ENCODE data around the gene KDELR1. TPM values are rescaled to one million over a fixed set of nuclear protein-coding genes. Genes with fewer than 3 reads are reported as not detected.

The KDELR1 gene
- total and polyA plus RNA-seq, 2 of the 13 experiments (the other 11 are each of a cell fraction or from before 2014, with no cell fraction given), result 134 to 185 TPM

GRCh38 chr19:48394331-48395169 lies 3.2 kb upstream of the KDELR1 start:
- peak; percentile 29 for TF ChIP-seq HNRNPK (IDR thresholded peaks at IDR 0.05; ENCODE audit: low read depth, low read length, poor library complexity, severe bottlenecking)
- TF ChIP-seq, protein P1, sequence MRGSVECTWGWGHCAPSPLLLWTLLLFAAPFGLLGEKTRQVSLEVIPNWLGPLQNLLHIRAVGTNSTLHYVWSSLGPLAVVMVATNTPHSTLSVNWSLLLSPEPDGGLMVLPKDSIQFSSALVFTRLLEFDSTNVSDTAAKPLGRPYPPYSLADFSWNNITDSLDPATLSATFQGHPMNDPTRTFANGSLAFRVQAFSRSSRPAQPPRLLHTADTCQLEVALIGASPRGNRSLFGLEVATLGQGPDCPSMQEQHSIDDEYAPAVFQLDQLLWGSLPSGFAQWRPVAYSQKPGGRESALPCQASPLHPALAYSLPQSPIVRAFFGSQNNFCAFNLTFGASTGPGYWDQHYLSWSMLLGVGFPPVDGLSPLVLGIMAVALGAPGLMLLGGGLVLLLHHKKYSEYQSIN (CRISPR knock-in tag; IDR thresholded peaks at IDR 0.05; ENCODE audit: borderline replicate concordance), result no peak
- TF ChIP-seq CCDC6 (CRISPR knock-in tag; IDR thresholded peaks at IDR 0.05), result no peak
- TF ChIP-seq NFRKB (IDR thresholded peaks at IDR 0.05), result no peak
- no peak for TF ChIP-seq HNRNPLL (IDR thresholded peaks at IDR 0.05; ENCODE audit: low read depth, low read length, poor library complexity, severe bottlenecking)
- TF ChIP-seq JUND (CRISPR knock-in tag; IDR thresholded peaks at IDR 0.05), result no peak
- no peak for TF ChIP-seq MEF2D (CRISPR knock-in tag; IDR thresholded peaks at IDR 0.05)
- TF ChIP-seq WIZ (CRISPR knock-in tag; IDR thresholded peaks at IDR 0.05), result no peak
- no peak for TF ChIP-seq NFIB (CRISPR knock-in tag; IDR thresholded peaks at IDR 0.05; ENCODE audit: borderline replicate concordance)
- TF ChIP-seq ZFX (CRISPR knock-in tag; IDR thresholded peaks at IDR 0.05; ENCODE audit: low read depth), result peak; percentile 46
- in situ Hi-C loops (cut with HindIII; ENCODE audit: extremely low pct_ligation_motif_present, low pct_unique_long_range_greater_than_20kb), result loop anchor here (5.0 kb wide), 2 partner anchors 42 to 77 kb away; no protein-coding TSS in a partner anchor
- ATAC-seq (no peak), DNase-seq (ENCODE audit: low spot score) (no peak), FAIRE-seq (no peak)
- peaks cover 78% of the 10 kb centered on the region for H3K4me1 ChIP-seq (ENCODE audit: insufficient read depth, low read length)
- intact Hi-C loops (cut with micrococcal nuclease; ENCODE audit: unreplicated experiment), result loop anchor here (5.0 kb wide), 2 partner anchors 42 to 72 kb away; a partner anchor contains a TSS
- POLR2A ChIA-PET, result interaction anchor here (0.8 to 1.8 kb wide), 3 partner anchors 31 to 40 kb away, joined by 3 to 6 read pairs (median 3); partner anchors contain the start of genes SYNGR4 and TMEM143
- no TSS peak for BruUV-seq (replicated peaks)
- 0 out of 2 replicates have a peak overlapping the region, but pooled peaks have one; percentile 46 for H3K9ac ChIP-seq (ENCODE audit: insufficient read depth, low read depth, low read length)
- no peak overlapping the region for H2AFZ ChIP-seq (ENCODE audit: low read length)
- no peak overlapping the region for H3K27ac ChIP-seq (ENCODE audit: extremely low read length, insufficient read depth, low read length)
- peak overlapping the region; percentile 41 to 71 (median 56); a peak in 3 of 6 replicates for H3K4me3 ChIP-seq (replicated peaks in 1 of 3; ENCODE audit: insufficient read depth in 1 of 3, low read depth in 2 of 3, low read length in 3 of 3)
- peak overlapping the region; percentile 88 for H3K4me2 ChIP-seq (ENCODE audit: low read depth, low read length)
- H3K27me3 ChIP-seq (ENCODE audit: control insufficient read depth in 1 of 2, insufficient read depth in 2 of 2, low read length in 2 of 2), result peaks cover 11 to 52% of the 10 kb centered on the region in 2 experiments
- no peaks in the 10 kb centered on the region for H3K9me3 ChIP-seq (ENCODE audit: low read length)
- CTCF ChIA-PET (ENCODE audit: low intra/inter-chr PET ratio, low total read pairs), result no interaction called here
- H3K79me2 ChIP-seq (ENCODE audit: insufficient read depth, low read length), result peaks cover 11% of the 10 kb centered on the region
- no peaks in the 10 kb centered on the region for H4K20me1 ChIP-seq (ENCODE audit: insufficient read depth, low read length)
- WGBS (ENCODE audit: low lambda C conversion rate), result 13% methylated on average over 28 of the region's 38 CpGs
- H3K36me3 ChIP-seq (replicated peaks in 1 of 2; ENCODE audit: control insufficient read depth in 1 of 2, insufficient read depth in 2 of 2, low read length in 2 of 2), result no peaks in the 10 kb centered on the region

Measured in HepG2 (cell line).